Heart left ventricle (tissue), 13 donors: ENCODE measurements around the gene FCRL6.

Experiments used
- CTCF ChIP-seq, 12 donors: fragments of 200-600 bp; sonication (generic) in 4 of 12; IDR thresholded peaks; one replicate each; pipeline versions ENCODE4 v1.5.0 to v1.8.0; 2018 to 2022; ENCODE audit warnings: antibody characterized with exemption in 12 of 12, mild to moderate bottlenecking in 5 of 12
- POLR2A ChIP-seq, 2 donors: fragments of 450-650 bp; IDR thresholded peaks; one replicate each; pipeline ENCODE4 v1.6.1; 2017; ENCODE audit warnings: antibody characterized with exemption in 2 of 2, mild to moderate bottlenecking in 2 of 2, moderate library complexity in 2 of 2
- donor health status: ischemic (EF 13 %, LVEDD 7.1; RV severe dilation, severe dysfunction).
- donor health status: DM: no; HTN: yes; CAD: no.
- donor health status: DM: no; HTN: no; CAD: no.
- donor health status: ischemic (EF 25% LVEDD 6.9; RV normal size, moderate dysfunction).
- donor health status: ischemic (EF 25% LVEDD 5.7; RV mildly dilated, moderate dysfunction).
- donor health status: ischemic (EF 35%, LVEDD 5.7; RV mildly dilated, moderate dysfunction).
- donor health status: nonischemic (EF 11% LVEDD 7.7; RV severe dilation, severe dysfunction).
- donor health status: DM: yes; HTN: yes; CAD: no.
- donor health status: PGD.
- donor health status: ischemic (EF 29% LVEDD 5.4; RV normal size, mild dysfunction).
- donor health status: nonischemic (EF 23%, LVEDD 6.1; RV moderate dilation, normal function).

GRCh38 chr1:159802111-159802510, at the start of gene FCRL6:
- TF ChIP-seq CTCF (IDR thresholded peaks at IDR 0.05) (no peak), POLR2A (IDR thresholded peaks at IDR 0.05) (no peak)
